T-cell (primary cell): ENCODE measurements around the gene PRSS27. TPM values are rescaled to one million over a fixed set of nuclear protein-coding genes. Genes with fewer than 3 reads are reported as not detected.
"Not testable (repeated sequence)": the region's sequence is repeated elsewhere in the genome, so short reads cannot be mapped to it uniquely, and the experiment has no call there.

Experiments used
- ATAC-seq, 4 experiments: fragments of 200-7000 bp in 3 of 4; fragments of 150-1000 bp in 1 of 4; cut with Tn5 transposase; replicated peaks in 1 of 4; 1 replicate in 3 of 4; 2 replicates in 1 of 4; pipeline ENCODE4 v1.10.0; 2021; ENCODE audit warnings: moderate library complexity in 3 of 4, mild to moderate bottlenecking in 2 of 4, moderate number of reproducible peaks in 1 of 4
- CTCF ChIA-PET, 2 donors: fragments of 300-600 bp; sonication (Branson Sonifier 250); formaldehyde crosslinking; loops; one replicate each; lab custom pipeline; 2022; ENCODE audit warnings: antibody characterized with exemption in 2 of 2; lab: Charles Lee
- POLR2A ChIA-PET, 2 donors: fragments of 300-600 bp; sonication (Branson Sonifier 250); formaldehyde crosslinking; loops; one replicate each; lab custom pipeline; 2022; ENCODE audit warnings: antibody characterized with exemption in 2 of 2; lab: Charles Lee
- DNase-seq, 35 experiments: peaks; one replicate each; pipeline versions ENCODE4 v3.0.0 to v3.0.0-alpha.2; 2013 to 2023
- H3K27ac ChIP-seq: one replicate; pipeline ENCODE4 v1.5.1; 2013; ENCODE audit warnings: low read length
- H3K27me3 ChIP-seq, 2 experiments: replicated peaks in 1 of 2; 1 replicate in 1 of 2; 2 replicates in 1 of 2; pipeline versions ENCODE4 v1.6.1 to v1.7.0; 2013; ENCODE audit warnings: low read length in 1 of 2, mixed read lengths in 1 of 2; ENCODE audit not compliant: control insufficient read depth in 2 of 2, insufficient read depth in 2 of 2; ENCODE audit errors: extremely low read depth in 1 of 2
- H3K36me3 ChIP-seq, 2 donors: 1 replicate in 1 of 2; 2 replicates in 1 of 2; pipeline versions ENCODE4 v1.6.1 to v1.7.0; 2013; ENCODE audit warnings: low read length in 1 of 2; ENCODE audit not compliant: control insufficient read depth in 2 of 2, insufficient read depth in 1 of 2; ENCODE audit errors: extremely low read depth in 1 of 2
- H3K4me1 ChIP-seq, 2 experiments: 1 replicate in 1 of 2; 2 replicates in 1 of 2; pipeline versions ENCODE4 v1.6.1 to v1.7.0; 2013; ENCODE audit warnings: low read length in 2 of 2, mixed read lengths in 1 of 2; ENCODE audit not compliant: insufficient read depth in 2 of 2, control insufficient read depth in 1 of 2; ENCODE audit errors: extremely low read depth in 1 of 2
- H3K4me3 ChIP-seq, 2 donors: 1 replicate in 1 of 2; 2 replicates in 1 of 2; pipeline versions ENCODE4 v1.5.1 to v1.7.0; 2013; ENCODE audit warnings: mild to moderate bottlenecking in 2 of 2, low read length in 1 of 2, moderate library complexity in 1 of 2; ENCODE audit not compliant: control insufficient read depth in 1 of 2; ENCODE audit errors: extremely low read depth in 1 of 2
- H3K9me3 ChIP-seq: 2 replicates; pipeline ENCODE4 v1.7.0; 2013
- H3K27ac Mint-ChIP-seq, 2 donors: one replicate each; pipeline ENCODE4 v1.8.0; 2020 to 2021; ENCODE audit warnings: mild to moderate bottlenecking in 2 of 2, mixed read lengths in 2 of 2
- H3K27me3 Mint-ChIP-seq, 2 donors: one replicate each; pipeline ENCODE4 v1.8.0; 2021 to 2022; ENCODE audit warnings: mixed read lengths in 2 of 2
- H3K36me3 Mint-ChIP-seq: one replicate; pipeline ENCODE4 v1.8.0; 2021; ENCODE audit warnings: mixed read lengths
- H3K4me1 Mint-ChIP-seq, 3 donors: one replicate each; pipeline ENCODE4 v1.8.0; 2020 to 2022; ENCODE audit warnings: mixed read lengths in 3 of 3, mild to moderate bottlenecking in 1 of 3
- H3K4me3 Mint-ChIP-seq, 3 donors: one replicate each; pipeline ENCODE4 v1.8.0; 2020 to 2022; ENCODE audit warnings: mild to moderate bottlenecking in 3 of 3, mixed read lengths in 3 of 3, moderate library complexity in 3 of 3
- H3K9me3 Mint-ChIP-seq, 3 donors: one replicate each; pipeline ENCODE4 v1.8.0; 2020 to 2022; ENCODE audit warnings: mixed read lengths in 3 of 3
- WGBS: methylation state at CpG from one replicate; pipeline ENCODE4 v1.1.5; 2013; ENCODE audit warnings: missing lambda C conversion rate; ENCODE audit not compliant: insufficient coverage; 5-methylcytosine and 5-hydroxymethylcytosine counted together
- total RNA-seq, 35 experiments: library from RNA in 6 of 35; stranded (reverse) in 6 of 35; fragments of 120-200 nt in 1 of 35; gene quantifications; one replicate each; pipeline versions ENCODE4 v1.2.1 to v1.2.4 and lab custom pipeline; 2013 to 2026

Gene PRSS27
- total RNA-seq, 5 donors from 2014 or later (not counting 1 experiment from before 2014, with no cell fraction given) = 0.70 to 2.0 (median 1.1) TPM

DNA sequence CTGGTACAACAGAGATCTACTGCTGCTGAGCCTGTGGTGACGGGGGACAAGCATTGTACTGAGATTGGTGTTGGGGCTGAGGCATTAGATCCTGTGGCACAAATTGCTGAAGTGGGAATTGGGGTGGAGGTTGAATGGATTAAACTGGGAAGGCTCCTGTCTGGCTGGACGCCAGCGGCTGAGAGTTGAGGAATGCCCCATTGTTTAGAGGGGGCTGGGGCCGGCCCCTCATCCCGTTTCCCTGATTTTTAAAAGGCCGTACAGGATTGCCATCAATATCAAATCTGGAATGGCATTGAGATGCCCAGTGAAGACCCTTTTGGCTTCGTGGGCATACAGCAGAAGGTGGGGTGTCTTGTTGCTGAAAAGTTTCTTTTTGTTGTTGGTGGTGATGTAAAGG is 53.4 kb downstream of the PRSS27 start:
- H3K27me3 ChIP-seq, DNase-seq, ATAC-seq, CTCF ChIA-PET, H3K27ac ChIP-seq, POLR2A ChIA-PET, H3K4me3 Mint-ChIP-seq, H3K9me3 Mint-ChIP-seq, H3K36me3 ChIP-seq, H3K27me3 Mint-ChIP-seq, H3K4me3 ChIP-seq, H3K9me3 ChIP-seq, H3K27ac Mint-ChIP-seq: not testable (repeated sequence)
- peaks cover 31 to 60% (median 39%) of the 10 kb centered on the region in 3 donors for H3K4me1 Mint-ChIP-seq
- peaks cover 0 to 12% of the 10 kb centered on the region in 2 experiments for H3K4me1 ChIP-seq
- peaks cover 32% of the 10 kb centered on the region for H3K36me3 Mint-ChIP-seq
- 93% methylated on average over 5 of the region's 7 CpGs for WGBS

DNA sequence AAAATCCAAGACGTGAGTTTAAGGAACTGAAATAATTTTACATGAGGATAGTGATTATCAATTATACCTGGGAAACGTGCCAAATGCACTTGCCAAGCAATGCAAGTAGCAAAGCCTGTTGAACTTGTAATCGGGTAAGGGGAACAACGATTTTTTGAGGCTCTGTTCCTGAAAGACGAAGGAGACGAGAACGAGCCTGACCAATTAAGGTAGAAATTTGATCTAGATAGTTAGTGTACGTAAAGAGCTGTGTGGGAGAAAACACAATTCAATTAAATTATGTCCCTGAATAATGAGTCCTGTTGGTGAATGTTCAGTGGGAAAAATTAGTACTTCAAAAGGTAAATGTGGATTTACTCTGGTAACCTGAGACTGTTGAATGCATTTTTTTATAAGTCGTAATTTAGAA is 55.4 kb downstream of the PRSS27 start:
- ChIA-PET CTCF (no interaction called here), POLR2A (no interaction called here)
- ATAC-seq (no peak), DNase-seq (no peak)
- peak overlapping the region; percentile 50 for H3K27ac ChIP-seq
- H3K4me1 ChIP-seq = no peaks in the 10 kb centered on the region
- Mint-ChIP-seq H3K36me3 (peaks cover 32% of the 10 kb centered on the region), H3K4me3 (no peak overlapping the region), H3K9me3 (no peaks in the 10 kb centered on the region), H3K4me1 (peaks cover 31 to 52% (median 34%) of the 10 kb centered on the region in 3 donors), H3K27ac (peak overlapping the region; percentile 95 to 97), H3K27me3 (no peaks in the 10 kb centered on the region)
- H3K9me3 ChIP-seq = no peaks in the 10 kb centered on the region
- 89% methylated on average over 8 of the region's 9 CpGs for WGBS
- no peaks in the 10 kb centered on the region for H3K27me3 ChIP-seq
- H3K4me3 ChIP-seq = no peak overlapping the region
- H3K36me3 ChIP-seq = peaks cover 3 to 9% of the 10 kb centered on the region in 2 donors

DNA sequence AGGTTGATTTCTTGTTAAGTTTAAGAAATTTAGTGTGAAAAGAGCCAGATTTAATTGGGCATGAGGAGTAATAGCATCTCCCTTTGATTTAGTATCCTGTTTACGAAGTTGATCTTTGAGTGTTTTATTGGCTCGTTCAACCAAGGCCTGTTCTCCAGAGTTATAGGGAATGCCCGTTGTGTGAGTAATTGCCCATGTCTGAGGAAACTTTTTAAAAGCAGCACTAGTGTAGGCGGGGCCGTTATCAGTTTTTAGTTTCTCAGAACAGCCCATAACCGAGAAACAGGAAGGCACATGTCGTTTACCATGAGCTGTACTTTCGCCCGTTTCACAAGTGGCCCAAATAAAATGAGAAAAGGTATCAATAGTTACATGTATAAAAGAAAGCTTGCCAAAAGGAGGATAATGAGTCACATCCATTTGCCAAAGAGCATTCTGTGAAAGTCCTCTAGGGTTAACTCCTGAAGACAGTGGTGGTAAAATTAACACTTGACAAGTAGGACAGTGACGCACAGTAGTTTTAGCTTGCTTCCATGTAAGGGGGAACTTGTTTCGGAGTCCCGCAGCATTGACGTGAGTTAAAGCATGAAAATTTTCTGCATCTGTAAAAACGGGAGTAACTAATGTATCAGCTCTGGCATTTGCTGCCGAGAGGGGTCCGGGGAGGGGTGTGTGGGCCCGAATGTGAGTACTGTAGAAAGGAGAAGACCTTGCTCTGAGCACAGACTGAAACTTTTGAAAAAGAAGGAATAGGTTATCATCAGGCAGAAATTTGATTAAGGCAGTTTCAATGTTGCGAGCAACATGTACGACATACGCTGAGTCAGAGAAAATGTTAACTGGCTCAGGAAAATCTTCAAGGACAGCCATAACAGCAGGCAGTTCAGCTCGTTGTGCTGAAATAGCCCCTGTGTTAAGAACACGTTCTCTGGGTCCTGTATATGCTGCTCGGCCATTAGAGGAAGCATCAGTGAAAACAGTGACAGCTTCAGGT is 56.2 kb downstream of the PRSS27 start:
- Histone ChIP-seq H3K36me3 (peaks cover 3 to 7% of the 10 kb centered on the region in 2 donors), H3K27me3 (no peaks in the 10 kb centered on the region), H3K4me1 (no peaks in the 10 kb centered on the region), H3K9me3 (no peaks in the 10 kb centered on the region), H3K4me3 (no peak overlapping the region), H3K27ac (peak overlapping the region; percentile 50)
- H3K9me3 Mint-ChIP-seq = no peaks in the 10 kb centered on the region
- POLR2A ChIA-PET = no interaction called here
- ATAC-seq (peak; percentile 61 to 92 (median 78)), DNase-seq (peak in 5 of 35 experiments; percentile 19 to 50 (median 21))
- peaks cover 32% of the 10 kb centered on the region for H3K36me3 Mint-ChIP-seq
- H3K4me1 Mint-ChIP-seq = peaks cover 26 to 49% (median 31%) of the 10 kb centered on the region in 3 donors
- peak overlapping the region; percentile 24 to 63 (median 54) for H3K4me3 Mint-ChIP-seq
- CTCF ChIA-PET = no interaction called here
- no peaks in the 10 kb centered on the region for H3K27me3 Mint-ChIP-seq
- 40% methylated on average over 20 of the region's 23 CpGs for WGBS
- H3K27ac Mint-ChIP-seq = peak overlapping the region; percentile 95 to 97

Other genes with a start within 250 kb of the PRSS27 start
- gene NTN3, start 248.9 kb downstream of the PRSS27 start, total RNA-seq = not detected
- gene TBC1D24, start 245.1 kb downstream of the PRSS27 start, total RNA-seq = 10 to 100 TPM in 3 of 5 donors, 1 to 10 TPM in 2; 8.3 to 22.2 (median 10.7) TPM
- 100 to 1,000 TPM; 122 to 161 (median 128) TPM for gene ATP6V0C, start 206.3 kb downstream of the PRSS27 start, total RNA-seq
- 100 to 1,000 TPM; 104 to 215 (median 122) TPM for gene AMDHD2, start 199.9 kb downstream of the PRSS27 start, total RNA-seq
- gene CEMP1, start 188.8 kb downstream of the PRSS27 start, total RNA-seq = 1 to 10 TPM in 3 of 5 donors, under 1 TPM in 1, not detected in 1; 0.26 to 3.1 (median 1.1) TPM
- 10 to 100 TPM; 49.8 to 68.4 (median 67.3) TPM for gene PDPK1, start 182.2 kb downstream of the PRSS27 start, total RNA-seq
- gene KCTD5, start 37.7 kb downstream of the PRSS27 start, total RNA-seq = 10 to 100 TPM; 19.5 to 29.1 (median 26.3) TPM
- gene SRRM2, start 32.4 kb upstream of the PRSS27 start, total RNA-seq = 1,000 to 10,000 TPM in 2 of 5 donors, 100 to 1,000 TPM in 3; 784 to 1,343 (median 947) TPM
- gene ELOB, start 57.1 kb upstream of the PRSS27 start, total RNA-seq = 100 to 1,000 TPM in 4 of 5 donors, 10 to 100 TPM in 1; 71.8 to 153 (median 131) TPM
- not detected for gene PRSS33, start 67.3 kb upstream of the PRSS27 start, total RNA-seq
- not detected for gene PRSS41, start 78.2 kb upstream of the PRSS27 start, total RNA-seq
- gene PRSS21, start 97.0 kb upstream of the PRSS27 start, total RNA-seq = 1 to 10 TPM in 4 of 5 donors, under 1 TPM in 1; 0.90 to 8.3 (median 3.3) TPM
- under 1 TPM in 1 of 5 donors, not detected in 4; 0.43 TPM for gene ZG16B, start 110.1 kb upstream of the PRSS27 start, total RNA-seq
- 1 to 10 TPM in 3 of 5 donors, under 1 TPM in 1, not detected in 1; 0.56 to 2.6 (median 1.4) TPM for gene PRSS22, start 137.9 kb upstream of the PRSS27 start, total RNA-seq
- gene FLYWCH2, start 163.0 kb upstream of the PRSS27 start, total RNA-seq = 10 to 100 TPM; 12.1 to 31.4 (median 25.6) TPM
- 100 to 1,000 TPM in 3 of 5 donors, 10 to 100 TPM in 2; 83.0 to 144 (median 106) TPM for gene FLYWCH1, start 191.7 kb upstream of the PRSS27 start, total RNA-seq
- gene KREMEN2, start 244.1 kb upstream of the PRSS27 start, total RNA-seq = under 1 TPM in 1 of 5 donors, not detected in 4; 0.15 TPM
- gene PAQR4, start 249.1 kb upstream of the PRSS27 start, total RNA-seq = 1 to 10 TPM; 1.9 to 3.3 (median 3.1) TPM